Measurements from ENCODE around the gene SP8.
"Not testable (repeated sequence)": the region's sequence is repeated elsewhere in the genome, so short reads cannot be mapped to it uniquely, and the experiment has no call there.

DNA sequence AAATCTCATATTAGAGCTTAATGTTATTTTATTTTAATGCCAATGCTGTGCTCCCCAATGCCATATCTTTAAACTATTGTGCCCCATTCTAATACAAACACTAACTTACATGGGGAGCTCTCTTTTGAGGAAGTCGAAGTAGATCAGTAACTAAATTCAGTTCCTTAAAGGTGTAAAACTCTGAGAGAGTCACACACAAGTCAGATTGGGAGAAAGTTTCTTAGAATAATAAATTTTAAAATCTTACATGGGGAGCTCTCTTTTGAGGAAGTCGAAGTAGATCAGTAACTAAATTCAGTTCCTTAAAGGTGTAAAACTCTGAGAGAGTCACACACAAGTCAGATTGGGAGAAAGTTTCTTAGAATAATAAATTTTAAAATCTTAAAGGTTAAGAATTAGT lies 49.7 kb upstream of the SP8 start:
- TF ChIP-seq, protein P1, sequence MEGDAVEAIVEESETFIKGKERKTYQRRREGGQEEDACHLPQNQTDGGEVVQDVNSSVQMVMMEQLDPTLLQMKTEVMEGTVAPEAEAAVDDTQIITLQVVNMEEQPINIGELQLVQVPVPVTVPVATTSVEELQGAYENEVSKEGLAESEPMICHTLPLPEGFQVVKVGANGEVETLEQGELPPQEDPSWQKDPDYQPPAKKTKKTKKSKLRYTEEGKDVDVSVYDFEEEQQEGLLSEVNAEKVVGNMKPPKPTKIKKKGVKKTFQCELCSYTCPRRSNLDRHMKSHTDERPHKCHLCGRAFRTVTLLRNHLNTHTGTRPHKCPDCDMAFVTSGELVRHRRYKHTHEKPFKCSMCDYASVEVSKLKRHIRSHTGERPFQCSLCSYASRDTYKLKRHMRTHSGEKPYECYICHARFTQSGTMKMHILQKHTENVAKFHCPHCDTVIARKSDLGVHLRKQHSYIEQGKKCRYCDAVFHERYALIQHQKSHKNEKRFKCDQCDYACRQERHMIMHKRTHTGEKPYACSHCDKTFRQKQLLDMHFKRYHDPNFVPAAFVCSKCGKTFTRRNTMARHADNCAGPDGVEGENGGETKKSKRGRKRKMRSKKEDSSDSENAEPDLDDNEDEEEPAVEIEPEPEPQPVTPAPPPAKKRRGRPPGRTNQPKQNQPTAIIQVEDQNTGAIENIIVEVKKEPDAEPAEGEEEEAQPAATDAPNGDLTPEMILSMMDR (IDR thresholded peaks at IDR 0.05) = not testable (repeated sequence)
- not testable (repeated sequence) for TF ChIP-seq SIN3A (IDR thresholded peaks at IDR 0.05; ENCODE audit: borderline replicate concordance, low read depth, low read length)
